ENCODE data around the gene DDIAS.

The DDIAS gene

DNA sequence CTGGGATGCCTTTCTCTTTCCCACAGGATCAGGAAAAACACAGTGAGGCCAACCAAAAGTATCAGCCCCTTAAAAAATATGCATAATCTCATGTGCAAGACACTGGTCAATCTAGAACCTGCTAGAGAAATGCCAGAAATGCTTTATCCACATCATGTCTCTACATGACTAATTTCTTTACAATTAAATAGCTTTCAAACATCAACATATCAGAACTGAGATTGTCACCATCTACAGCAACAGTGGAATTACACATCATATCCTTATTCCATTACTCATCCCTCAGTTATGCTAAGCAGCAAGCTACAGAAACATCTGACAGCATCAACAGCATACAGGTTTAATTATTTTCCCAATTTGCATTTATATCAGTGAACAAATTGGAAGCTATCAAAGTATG lies 78.8 kb downstream of the DDIAS start:
- no peaks in the 10 kb centered on the region for H3K9me2 ChIP-seq (ENCODE audit: low read depth, low read length)
- no peak overlapping the region for H3K9ac ChIP-seq (ENCODE audit: low read length)
- no peak overlapping the region for H2AFZ ChIP-seq (ENCODE audit: low read length)
- H3F3A ChIP-seq (ENCODE audit: insufficient read depth, low read length), result no peaks in the 10 kb centered on the region
- H3K79me2 ChIP-seq (ENCODE audit: insufficient read depth, low read length), result no peaks in the 10 kb centered on the region
- H3K9me3 ChIP-seq (ENCODE audit: low read length), result no peaks in the 10 kb centered on the region
- H3K4me2 ChIP-seq (ENCODE audit: low read length), result no peak overlapping the region
- no peak overlapping the region for H3K4me3 ChIP-seq (ENCODE audit: low read depth, low read length, poor library complexity, severe bottlenecking)
- H4K20me1 ChIP-seq (ENCODE audit: insufficient read depth, low read length), result no peaks in the 10 kb centered on the region
- peaks cover 47% of the 10 kb centered on the region for H3K36me3 ChIP-seq (ENCODE audit: insufficient read depth, low read length)
- no peak overlapping the region for H3K27ac ChIP-seq (ENCODE audit: low read depth, low read length, poor library complexity, severe bottlenecking)
- H3K27me3 ChIP-seq (ENCODE audit: insufficient read depth, low read length), result no peaks in the 10 kb centered on the region
- H3K4me1 ChIP-seq (ENCODE audit: insufficient read depth, low read length, severe bottlenecking), result peaks cover 21% of the 10 kb centered on the region
- TF ChIP-seq, protein P1, sequence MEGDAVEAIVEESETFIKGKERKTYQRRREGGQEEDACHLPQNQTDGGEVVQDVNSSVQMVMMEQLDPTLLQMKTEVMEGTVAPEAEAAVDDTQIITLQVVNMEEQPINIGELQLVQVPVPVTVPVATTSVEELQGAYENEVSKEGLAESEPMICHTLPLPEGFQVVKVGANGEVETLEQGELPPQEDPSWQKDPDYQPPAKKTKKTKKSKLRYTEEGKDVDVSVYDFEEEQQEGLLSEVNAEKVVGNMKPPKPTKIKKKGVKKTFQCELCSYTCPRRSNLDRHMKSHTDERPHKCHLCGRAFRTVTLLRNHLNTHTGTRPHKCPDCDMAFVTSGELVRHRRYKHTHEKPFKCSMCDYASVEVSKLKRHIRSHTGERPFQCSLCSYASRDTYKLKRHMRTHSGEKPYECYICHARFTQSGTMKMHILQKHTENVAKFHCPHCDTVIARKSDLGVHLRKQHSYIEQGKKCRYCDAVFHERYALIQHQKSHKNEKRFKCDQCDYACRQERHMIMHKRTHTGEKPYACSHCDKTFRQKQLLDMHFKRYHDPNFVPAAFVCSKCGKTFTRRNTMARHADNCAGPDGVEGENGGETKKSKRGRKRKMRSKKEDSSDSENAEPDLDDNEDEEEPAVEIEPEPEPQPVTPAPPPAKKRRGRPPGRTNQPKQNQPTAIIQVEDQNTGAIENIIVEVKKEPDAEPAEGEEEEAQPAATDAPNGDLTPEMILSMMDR (IDR thresholded peaks at IDR 0.05; ENCODE audit: low read length), result no peak
- no peak for TF ChIP-seq EZH2 (IDR thresholded peaks at IDR 0.05; ENCODE audit: borderline replicate concordance, low read length)

DNA sequence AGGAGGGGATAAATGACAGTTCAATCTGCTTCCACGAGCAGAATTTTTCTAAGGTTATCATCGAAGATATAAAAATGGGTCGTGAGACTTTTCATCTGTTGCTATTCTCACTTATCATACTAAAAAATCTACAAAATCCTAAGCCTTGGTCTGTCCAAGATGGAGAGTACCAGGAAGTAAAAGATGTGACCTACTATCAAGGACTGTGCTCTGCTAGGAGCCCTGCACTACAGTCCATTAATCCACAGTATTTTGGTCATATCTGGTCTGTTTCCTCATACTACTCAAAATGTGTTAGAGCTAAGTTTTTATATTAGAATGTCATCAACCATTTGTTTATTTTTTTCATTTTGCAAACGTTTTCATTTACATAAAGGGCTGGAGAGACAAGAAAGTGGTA lies 79.4 kb downstream of the DDIAS start:
- no peak overlapping the region for H2AFZ ChIP-seq (ENCODE audit: low read length)

DNA sequence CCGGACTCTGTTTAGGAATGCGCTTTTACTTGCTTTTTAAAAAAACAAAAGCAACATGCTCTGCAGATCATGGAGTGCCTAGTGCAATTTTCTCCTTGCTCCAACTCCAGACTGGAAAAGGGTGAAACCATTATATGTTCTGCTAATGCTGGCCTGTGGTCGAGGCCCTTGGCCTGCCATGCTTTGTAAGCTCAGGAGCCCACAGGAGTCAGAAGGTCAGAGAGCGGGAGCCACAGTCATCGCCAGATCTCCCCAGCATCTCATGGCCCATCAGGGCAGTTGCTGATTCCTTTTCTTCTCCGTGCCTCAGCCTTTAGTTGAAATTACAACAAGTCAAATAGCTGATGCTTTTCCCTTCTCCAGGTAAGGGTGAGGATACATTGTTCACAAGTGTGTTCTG lies 80.3 kb downstream of the DDIAS start:
- H3K27ac ChIP-seq (ENCODE audit: low read depth, low read length, poor library complexity, severe bottlenecking), result no peak overlapping the region
- H2AFZ ChIP-seq (ENCODE audit: low read length), result no peak overlapping the region
- H3F3A ChIP-seq (ENCODE audit: insufficient read depth, low read length), result no peaks in the 10 kb centered on the region
- no peak overlapping the region for H3K4me3 ChIP-seq (ENCODE audit: low read depth, low read length, poor library complexity, severe bottlenecking)
- H3K4me1 ChIP-seq (ENCODE audit: insufficient read depth, low read length, severe bottlenecking), result peaks cover 6% of the 10 kb centered on the region
- H3K9me2 ChIP-seq (ENCODE audit: low read depth, low read length), result no peaks in the 10 kb centered on the region
- TF ChIP-seq, protein P1 (IDR thresholded peaks at IDR 0.05; ENCODE audit: low read length), result no peak
- TF ChIP-seq EZH2 (IDR thresholded peaks at IDR 0.05; ENCODE audit: borderline replicate concordance, low read length), result no peak
- H3K27me3 ChIP-seq (ENCODE audit: insufficient read depth, low read length), result no peaks in the 10 kb centered on the region
- no peak overlapping the region for H3K4me2 ChIP-seq (ENCODE audit: low read length)
- no peaks in the 10 kb centered on the region for H3K9me3 ChIP-seq (ENCODE audit: low read length)
- H3K9ac ChIP-seq (ENCODE audit: low read length), result no peak overlapping the region
- H3K36me3 ChIP-seq (ENCODE audit: insufficient read depth, low read length), result peaks cover 62% of the 10 kb centered on the region
- no peaks in the 10 kb centered on the region for H4K20me1 ChIP-seq (ENCODE audit: insufficient read depth, low read length)
- H3K79me2 ChIP-seq (ENCODE audit: insufficient read depth, low read length), result no peaks in the 10 kb centered on the region

More for the DNA sequence above, 79.4 kb downstream of the DDIAS start:
- no peak overlapping the region for H3K27ac ChIP-seq (ENCODE audit: low read depth, low read length, poor library complexity, severe bottlenecking)
- no peaks in the 10 kb centered on the region for H3K9me3 ChIP-seq (ENCODE audit: low read length)
- H3F3A ChIP-seq (ENCODE audit: insufficient read depth, low read length), result no peaks in the 10 kb centered on the region
- H3K4me2 ChIP-seq (ENCODE audit: low read length), result no peak overlapping the region
- no peaks in the 10 kb centered on the region for H4K20me1 ChIP-seq (ENCODE audit: insufficient read depth, low read length)
- no peaks in the 10 kb centered on the region for H3K79me2 ChIP-seq (ENCODE audit: insufficient read depth, low read length)
- H3K4me1 ChIP-seq (ENCODE audit: insufficient read depth, low read length, severe bottlenecking), result peaks cover 15% of the 10 kb centered on the region
- H3K9me2 ChIP-seq (ENCODE audit: low read depth, low read length), result no peaks in the 10 kb centered on the region
- TF ChIP-seq, protein P1 (IDR thresholded peaks at IDR 0.05; ENCODE audit: low read length), result no peak
- TF ChIP-seq EZH2 (IDR thresholded peaks at IDR 0.05; ENCODE audit: borderline replicate concordance, low read length), result no peak
- peaks cover 53% of the 10 kb centered on the region for H3K36me3 ChIP-seq (ENCODE audit: insufficient read depth, low read length)
- no peak overlapping the region for H3K9ac ChIP-seq (ENCODE audit: low read length)
- no peak overlapping the region for H3K4me3 ChIP-seq (ENCODE audit: low read depth, low read length, poor library complexity, severe bottlenecking)
- H3K27me3 ChIP-seq (ENCODE audit: insufficient read depth, low read length), result no peaks in the 10 kb centered on the region
